Measurements from ENCODE around the gene ADAMTSL1.

ADAMTSL1 gene

GRCh38 chr9:18741359-18741758 lies 267.4 kb downstream of the ADAMTSL1 start:
- no peak for DNase-seq (ENCODE audit: low read depth)

- DNase-seq (ENCODE audit: low read depth) = no peak
These were observed 268.0 kb downstream of the ADAMTSL1 start for GRCh38 chr9:18741945-18742344.

GRCh38 chr9:18743421-18743820 lies 269.5 kb downstream of the ADAMTSL1 start:
- DNase-seq (ENCODE audit: low read depth) = no peak

- DNase-seq (ENCODE audit: low read depth) = no peak
These were observed 270.0 kb downstream of the ADAMTSL1 start for GRCh38 chr9:18743971-18744370.

- no peak for DNase-seq (ENCODE audit: low read depth)
These were observed 271.8 kb downstream of the ADAMTSL1 start for GRCh38 chr9:18745710-18746109.

- no peak for DNase-seq (ENCODE audit: low read depth)
These were observed 272.7 kb downstream of the ADAMTSL1 start for GRCh38 chr9:18746631-18747030.

- DNase-seq (ENCODE audit: low read depth) = no peak
These were observed 273.6 kb downstream of the ADAMTSL1 start for GRCh38 chr9:18747595-18747994.

GRCh38 chr9:18748251-18748701 lies 274.3 kb downstream of the ADAMTSL1 start:
- no peak for DNase-seq (ENCODE audit: low read depth)

GRCh38 chr9:18749711-18750110 lies 275.8 kb downstream of the ADAMTSL1 start:
- DNase-seq (ENCODE audit: low read depth) = no peak

- no peak for DNase-seq (ENCODE audit: low read depth)
These were observed 280.0 kb downstream of the ADAMTSL1 start for GRCh38 chr9:18753904-18754303.

- no peak for DNase-seq (ENCODE audit: low read depth)
These were observed 280.6 kb downstream of the ADAMTSL1 start for GRCh38 chr9:18754537-18754936.

GRCh38 chr9:18755263-18755662 lies 281.3 kb downstream of the ADAMTSL1 start:
- no peak for DNase-seq (ENCODE audit: low read depth)

- DNase-seq (ENCODE audit: low read depth) = no peak
These were observed 282.8 kb downstream of the ADAMTSL1 start for GRCh38 chr9:18756712-18757125.

GRCh38 chr9:18759827-18760226 lies 285.9 kb downstream of the ADAMTSL1 start:
- DNase-seq (ENCODE audit: low read depth) = no peak

- no peak for DNase-seq (ENCODE audit: low read depth)
These were observed 287.9 kb downstream of the ADAMTSL1 start for GRCh38 chr9:18761742-18762300.

GRCh38 chr9:18766989-18767550 lies 293.1 kb downstream of the ADAMTSL1 start:
- DNase-seq (ENCODE audit: low read depth) = no peak

- no peak for DNase-seq (ENCODE audit: low read depth)
These were observed 295.1 kb downstream of the ADAMTSL1 start for GRCh38 chr9:18768951-18769622.

- no peak for DNase-seq (ENCODE audit: low read depth)
These were observed 296.4 kb downstream of the ADAMTSL1 start for GRCh38 chr9:18770131-18770908.

GRCh38 chr9:18771011-18771410 lies 297.1 kb downstream of the ADAMTSL1 start:
- DNase-seq (ENCODE audit: low read depth) = no peak

- no peak for DNase-seq (ENCODE audit: low read depth)
These were observed 297.8 kb downstream of the ADAMTSL1 start for GRCh38 chr9:18771763-18772162.

- no peak for DNase-seq (ENCODE audit: low read depth)
These were observed 301.3 kb downstream of the ADAMTSL1 start for GRCh38 chr9:18775241-18775640.

- no peak for DNase-seq (ENCODE audit: low read depth)
These were observed 302.0 kb downstream of the ADAMTSL1 start for GRCh38 chr9:18775930-18776329.
